ENCODE results near the gene COL1A2. TPM values are rescaled to one million over a fixed set of nuclear protein-coding genes. Genes with fewer than 3 reads are reported as not detected.

Gene COL1A2
- total and polyA plus RNA-seq, 2 of the 4 experiments (the other 2 are of a cell fraction): 1,211 to 4,454 TPM

DNA sequence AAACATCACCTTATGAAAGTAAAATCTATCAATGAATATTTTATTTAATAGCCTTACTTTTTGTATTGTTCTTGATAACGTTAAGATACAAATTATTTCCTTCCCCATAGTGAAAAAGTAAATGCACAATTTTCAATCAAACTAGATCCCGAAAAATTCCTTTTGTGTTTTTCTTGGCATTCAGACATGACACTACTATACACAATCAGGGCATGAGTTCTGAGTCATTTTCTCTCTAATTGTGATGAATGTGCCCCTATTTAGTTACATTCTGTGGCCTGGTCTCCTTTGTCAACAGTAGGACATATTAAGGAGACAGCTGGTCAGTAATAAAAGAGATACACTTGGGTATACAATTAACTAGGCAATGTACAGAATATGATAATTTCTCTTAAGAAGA is 19.8 kb downstream of the COL1A2 start:
- CTCF ChIA-PET: interaction anchor here (2.3 kb wide), 1 partner anchor 125 kb away, joined by 5 read pairs; no protein-coding TSS in a partner anchor
- POLR2A ChIA-PET (ENCODE audit: unreplicated experiment): interaction anchor here (1.3 kb wide), 1 partner anchor 12 kb away, joined by 3 read pairs; no protein-coding TSS in a partner anchor
- H3K4me1 ChIP-seq (ENCODE audit: control insufficient read depth, insufficient read depth, low read length): peaks cover 32% of the 10 kb centered on the region
- H4K20me1 ChIP-seq (ENCODE audit: insufficient read depth, low read length): peaks cover 25% of the 10 kb centered on the region; the same call in 1 of the 2 replicates
- dilution Hi-C loops (cut with HindIII; ENCODE audit: low sequenced_read_pairs, unreplicated experiment) (no loop called here), intact Hi-C loops (cut with micrococcal nuclease) (no loop called here), in situ Hi-C loops (cut with MboI; ENCODE audit: low sequenced_read_pairs) (no loop called here)
- ATAC-seq (ENCODE audit: low read depth) (peak; percentile 7; the same call in 1 of the 2 replicates), DNase-seq (peak; percentile 77)
- H3K4ac ChIP-seq (ENCODE audit: low read depth, low read length): no peak overlapping the region
- H2BK5ac ChIP-seq (ENCODE audit: low read depth, low read length, poor library complexity, severe bottlenecking): peak overlapping the region; percentile 99
- no peak overlapping the region for H2AFZ ChIP-seq (replicated peaks; ENCODE audit: low read length, poor library complexity)
- no peak overlapping the region for H3K23ac ChIP-seq (ENCODE audit: low read depth, low read length)
- H2BK15ac ChIP-seq (ENCODE audit: low read depth, low read length): no peak overlapping the region
- no peak overlapping the region for H2AK9ac ChIP-seq (replicated peaks; ENCODE audit: low read depth, low read length, poor library complexity)
- peaks cover 20 to 43% of the 10 kb centered on the region in 2 experiments for H3K79me1 ChIP-seq (ENCODE audit: low read depth in 1 of 2, low read length in 2 of 2)
- H3K9me3 ChIP-seq (ENCODE audit: control insufficient read depth, insufficient read depth, low read length): no peaks in the 10 kb centered on the region
- no peak overlapping the region for H4K5ac ChIP-seq (ENCODE audit: low read depth, low read length)
- H4K8ac ChIP-seq (ENCODE audit: low read depth in 2 of 2, low read length in 2 of 2): no peak overlapping the region
- H2BK120ac ChIP-seq (ENCODE audit: low read depth, low read length): no peak overlapping the region
- H3K36me3 ChIP-seq (ENCODE audit: control insufficient read depth, insufficient read depth, low read length): peaks cover 86% of the 10 kb centered on the region
- H3K4me2 ChIP-seq (ENCODE audit: low read depth, low read length): no peak overlapping the region; the same call in 1 of the 2 replicates
- H3K9me1 ChIP-seq (ENCODE audit: insufficient read depth, low read length): peaks cover 9% of the 10 kb centered on the region
- H3K18ac ChIP-seq (ENCODE audit: low read depth, low read length): no peak overlapping the region; the same call in 1 of the 2 replicates
- peak overlapping the region; percentile 97; the same call in 1 of the 2 replicates for H3K27ac ChIP-seq (ENCODE audit: insufficient read depth, low read length)
- H3K9ac ChIP-seq (ENCODE audit: low read depth, low read length): no peak overlapping the region
- no TSS peak for BruUV-seq (replicated peaks)
- H3K14ac ChIP-seq (replicated peaks; ENCODE audit: low read depth, low read length): no peak overlapping the region
- H2BK20ac ChIP-seq (ENCODE audit: low read depth, low read length): no peak overlapping the region
- no peak overlapping the region for H3K4me3 ChIP-seq (ENCODE audit: insufficient read depth, low read depth, low read length)
- no peak overlapping the region for H2AK5ac ChIP-seq (ENCODE audit: low read depth, low read length)
- H4K91ac ChIP-seq (ENCODE audit: insufficient read depth, low read depth, low read length): no peak overlapping the region
- no peak overlapping the region for H3K56ac ChIP-seq (ENCODE audit: extremely low read depth, insufficient read depth, low read length)
- no peaks in the 10 kb centered on the region for H3K27me3 ChIP-seq (ENCODE audit: control insufficient read depth, insufficient read depth, low read length)
- no CpG with 5 or more reads among the region's 2 CpGs for WGBS, 2 experiments (ENCODE audit: extremely low coverage in 2 of 2, insufficient read length in 1 of 2)
- TF ChIP-seq FOS (IDR thresholded peaks at IDR 0.05; ENCODE audit: low read depth, low read length) (peak; percentile 30; the same call in 1 of the 2 replicates), RFX5 (IDR thresholded peaks at IDR 0.05; ENCODE audit: low read depth, low read length) (no peak), POLR2A (IDR thresholded peaks at IDR 0.05; ENCODE audit: low read depth, low read length) (no peak)
